Renal cortical epithelial cell (primary cell): ENCODE results near the gene EPHA8. TPM values are rescaled to one million over a fixed set of nuclear protein-coding genes. Genes with fewer than 3 reads are reported as not detected.

Experiments
- DNase-seq: peaks from one replicate; pipeline ENCODE4 v3.0.0-alpha.2; 2011; ENCODE audit warnings: low read depth
- total RNA-seq: library from RNA; depleted of rRNA; stranded (reverse); fragments of >200 nt; gene quantifications from 2 replicates; pipeline ENCODE4 v1.2.3, GENCODE V29; 2014

Gene EPHA8
- not detected in 2 replicates for total RNA-seq

DNA sequence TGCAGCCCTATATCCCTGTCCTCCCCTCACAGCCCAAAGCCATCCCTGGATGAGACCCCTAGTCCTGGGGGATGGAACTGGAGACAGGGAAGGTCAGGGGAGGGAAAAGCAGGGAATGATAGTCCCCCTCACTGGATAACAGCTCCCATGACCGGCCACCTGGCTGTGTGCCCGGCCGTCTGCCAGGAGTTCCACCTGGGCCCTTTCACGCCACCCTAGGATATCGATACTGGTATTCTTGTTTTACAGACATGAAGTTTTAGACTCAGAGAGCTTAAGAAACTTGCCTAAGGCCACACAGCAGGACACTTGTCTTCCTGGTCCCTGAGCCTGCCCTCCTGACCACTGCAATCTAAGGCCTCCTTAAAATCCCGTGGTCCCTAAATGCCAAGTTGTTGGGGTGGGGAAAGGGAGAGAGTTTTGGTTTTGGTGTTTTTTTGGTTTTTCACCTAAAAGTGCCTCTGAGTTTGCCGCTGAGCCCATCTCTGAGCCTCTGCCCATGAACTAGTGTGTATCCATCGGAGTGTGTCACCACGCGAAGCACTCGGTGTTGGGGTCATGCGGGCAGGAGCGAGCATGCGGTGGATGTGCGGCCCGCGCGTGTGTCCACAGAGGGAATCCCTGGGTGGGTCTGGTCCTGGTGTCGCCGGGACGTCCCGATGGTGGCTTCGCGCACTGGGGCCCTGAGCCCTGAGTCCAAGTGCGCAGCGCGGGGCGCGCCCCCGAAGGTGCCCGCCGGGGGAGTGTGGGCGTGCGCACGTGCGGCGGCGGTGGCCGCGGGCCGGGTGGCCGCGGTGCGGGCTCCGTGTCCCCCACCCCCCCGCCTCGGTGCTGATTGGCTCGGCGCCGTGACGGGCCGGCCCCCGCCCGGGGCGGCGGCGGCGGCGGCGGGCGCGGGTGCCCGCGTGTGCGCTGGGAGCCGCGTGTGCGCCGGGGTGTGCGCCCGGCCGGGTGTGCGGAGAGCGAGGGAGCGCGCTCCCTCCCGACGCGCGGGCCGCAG lies at the start of gene EPHA8:
EPHA8 (plus strand) TSS at position 906 of the 1,000 bp plus-strand sequence. CDS start 147 bp downstream, outside the sequence.
- DNase-seq: no peak

GRCh38 chr1:22516906-22517571 lies 46.2 kb upstream of the EPHA8 start:
- DNase-seq: no peak

DNA sequence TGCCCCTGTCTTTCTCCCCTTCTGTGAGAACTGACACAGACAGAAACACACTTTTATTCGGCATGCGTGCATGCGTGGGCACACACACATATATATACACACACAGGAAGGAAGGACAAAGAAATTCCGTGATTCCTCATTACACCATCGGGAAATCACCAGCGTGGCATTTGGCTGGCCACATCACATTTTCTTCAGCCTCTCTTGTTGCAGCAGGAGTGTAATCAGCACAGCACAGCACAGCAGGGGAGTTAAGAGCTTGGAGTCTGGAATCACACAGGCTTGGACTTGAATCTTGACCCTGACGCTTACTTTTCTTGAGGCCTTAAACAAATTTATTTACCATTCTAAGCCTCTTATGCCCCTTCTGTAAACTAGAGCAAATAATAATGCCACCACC lies 45.3 kb upstream of the EPHA8 start:
- DNase-seq: no peak

GRCh38 chr1:22518379-22518778 lies 44.9 kb upstream of the EPHA8 start:
- no peak for DNase-seq

GRCh38 chr1:22520871-22521270 lies 42.4 kb upstream of the EPHA8 start:
- DNase-seq: no peak

GRCh38 chr1:22521692-22522091 lies 41.6 kb upstream of the EPHA8 start:
- DNase-seq: no peak

GRCh38 chr1:22522221-22522743 lies 41.0 kb upstream of the EPHA8 start:
- DNase-seq: no peak

GRCh38 chr1:22524481-22524880 lies 38.8 kb upstream of the EPHA8 start:
- no peak for DNase-seq

GRCh38 chr1:22525211-22525610 lies 38.1 kb upstream of the EPHA8 start:
- DNase-seq: no peak

DNA sequence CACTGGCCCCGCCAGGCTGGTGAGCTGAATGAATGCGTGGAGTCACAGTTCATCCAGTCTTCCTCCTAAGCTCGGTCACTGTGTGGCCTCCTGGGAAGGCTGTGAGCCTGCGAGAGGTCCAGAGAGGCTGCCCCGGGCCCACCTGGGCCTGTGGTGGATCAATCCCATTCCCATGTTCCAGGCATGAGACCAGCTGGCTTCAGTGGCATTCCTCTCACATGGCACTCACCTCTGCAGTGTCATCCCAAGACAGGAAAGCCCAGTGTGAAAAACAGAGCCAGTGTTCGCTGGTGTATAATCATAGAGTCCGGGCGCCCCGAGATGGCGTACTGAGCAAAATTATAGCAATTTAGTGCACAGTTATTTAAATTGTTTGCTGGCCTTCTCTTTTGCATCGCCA lies 37.6 kb upstream of the EPHA8 start:
- no peak for DNase-seq

GRCh38 chr1:22526098-22526497 lies 37.2 kb upstream of the EPHA8 start:
- no peak for DNase-seq

DNA sequence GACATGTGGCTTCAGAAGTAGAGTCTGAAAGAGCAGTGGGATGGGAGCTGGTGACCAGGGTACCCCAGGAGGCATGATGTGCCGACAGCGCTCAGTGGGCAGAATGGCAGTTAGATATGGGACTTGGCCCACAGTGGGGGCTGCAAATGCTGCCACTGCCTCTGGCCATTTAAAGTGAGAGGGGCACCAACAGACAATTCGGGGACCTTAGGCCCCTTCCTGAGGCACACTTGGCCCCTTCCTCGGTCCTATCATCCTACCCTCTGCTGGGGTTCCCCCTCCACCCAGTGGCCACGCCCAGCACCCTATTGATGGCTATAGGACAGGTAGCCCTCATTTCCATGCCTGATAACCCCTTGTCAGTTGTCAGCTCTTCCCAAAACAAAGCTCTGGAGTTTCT lies 36.6 kb upstream of the EPHA8 start:
- DNase-seq: no peak

DNA sequence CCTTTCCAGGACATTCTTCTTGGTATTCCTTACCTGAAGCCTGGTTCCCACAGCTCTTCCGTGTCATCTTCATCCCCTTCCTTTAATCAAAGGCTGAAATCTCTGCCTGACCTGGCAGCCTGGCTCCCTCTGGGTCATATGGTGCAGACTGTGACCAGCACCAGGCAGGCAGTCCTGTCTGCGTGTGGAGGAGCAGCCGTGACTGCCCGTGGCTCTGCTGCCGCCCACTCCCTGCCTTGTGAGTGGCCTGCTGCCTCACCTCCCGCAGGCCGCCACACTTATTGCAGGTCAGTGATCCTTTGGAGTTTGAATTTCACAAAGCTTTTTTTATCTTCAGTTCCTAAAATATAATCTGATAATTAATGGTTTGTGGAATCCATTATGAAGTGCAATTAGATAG lies 36.2 kb upstream of the EPHA8 start:
- DNase-seq: no peak

DNA sequence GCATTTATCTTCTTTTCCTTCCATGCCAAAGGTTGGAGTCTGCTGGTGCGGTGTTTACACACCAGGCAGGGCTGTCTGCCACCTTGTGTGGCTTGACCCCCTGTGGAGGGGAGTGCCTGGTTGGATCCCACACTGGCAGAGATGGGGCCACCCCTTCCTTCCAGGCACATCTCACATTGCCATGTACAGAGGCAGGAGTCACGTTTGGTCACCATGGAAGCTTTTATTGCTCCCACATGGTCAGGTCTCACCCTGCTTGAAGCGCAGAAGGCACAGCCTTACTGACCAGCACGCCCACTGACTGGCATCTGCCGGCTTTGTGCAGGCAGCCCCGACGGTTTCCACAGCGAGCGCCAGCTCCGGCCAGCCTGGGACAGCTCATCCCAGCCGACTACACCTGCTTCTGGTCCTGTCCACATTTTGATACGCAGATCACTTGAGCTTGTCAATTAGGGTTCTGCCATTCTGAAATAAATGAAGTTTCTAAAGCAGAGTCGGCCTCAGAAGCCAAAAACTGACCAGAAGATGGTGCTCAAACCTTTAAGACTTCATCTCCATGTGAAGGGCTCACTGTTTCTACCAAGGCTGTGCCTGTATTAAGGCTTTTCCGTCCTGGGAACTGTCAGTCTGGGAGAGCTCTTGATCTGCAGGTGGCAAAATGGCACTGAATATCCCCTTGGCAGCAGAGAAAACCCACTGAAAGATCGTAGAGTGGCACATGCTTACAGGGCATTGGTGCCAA lies 35.6 kb upstream of the EPHA8 start:
- DNase-seq: no peak

GRCh38 chr1:22528451-22528850 lies 34.8 kb upstream of the EPHA8 start:
- no peak for DNase-seq

DNA sequence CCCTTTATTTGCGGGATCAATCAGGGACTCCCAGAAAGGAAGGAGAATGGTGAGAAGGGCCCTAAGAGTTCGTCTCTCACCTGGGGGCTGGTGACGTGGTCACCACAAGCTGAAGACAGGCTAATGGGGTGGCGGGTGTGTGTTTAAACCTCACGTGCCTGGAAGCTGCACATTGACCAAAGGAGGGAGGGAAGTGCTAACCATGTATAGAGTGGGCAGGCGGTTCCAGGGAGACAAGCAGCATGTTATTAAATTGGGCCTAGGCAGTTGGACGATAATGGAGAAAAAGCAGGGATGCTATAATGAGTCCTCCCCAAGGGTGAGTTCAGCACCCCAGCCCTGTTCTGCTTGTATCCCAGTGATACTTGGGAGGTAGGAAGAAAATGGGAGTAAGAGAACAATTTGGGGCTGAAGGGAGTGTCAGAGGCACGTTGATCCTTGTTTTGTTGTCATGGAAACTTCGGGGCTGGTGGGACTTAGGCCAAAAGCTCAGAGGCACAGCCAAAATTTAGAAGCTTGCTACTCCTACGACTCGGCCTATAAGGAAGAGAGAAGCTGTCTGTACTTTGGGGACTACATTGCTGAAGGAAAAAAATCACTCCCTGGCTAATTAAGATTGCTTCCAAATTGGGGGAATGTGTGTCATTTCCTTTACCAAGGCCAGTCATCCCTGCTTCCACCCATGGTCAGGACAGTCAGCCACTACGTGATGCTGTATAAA lies 33.2 kb upstream of the EPHA8 start:
- no peak for DNase-seq

- DNase-seq: no peak
Observed at GRCh38 chr1:22530715-22531114, 32.6 kb upstream of the EPHA8 start.

DNA sequence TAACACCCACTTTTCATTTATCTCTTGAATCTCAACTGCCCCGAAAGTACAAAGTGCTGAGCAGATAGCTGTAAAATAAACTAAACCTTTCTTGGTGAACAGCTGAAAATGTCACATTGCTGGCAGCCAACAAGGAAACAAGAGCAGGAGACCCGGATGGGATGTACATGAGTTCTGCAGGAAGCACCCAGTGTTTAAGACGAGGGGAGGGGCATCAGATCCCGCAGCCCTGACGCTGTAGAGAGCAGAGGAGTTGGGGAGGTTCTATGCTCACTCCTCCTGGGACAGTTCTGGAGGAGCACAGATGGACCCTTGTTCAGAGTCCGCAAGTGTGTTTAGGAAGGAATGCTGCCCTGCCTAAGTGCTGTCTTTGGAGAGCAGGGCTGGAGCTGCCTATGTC lies 32.0 kb upstream of the EPHA8 start:
- DNase-seq: no peak

- no peak for DNase-seq
Observed at GRCh38 chr1:22533244-22533895, 29.9 kb upstream of the EPHA8 start.

- DNase-seq: no peak
Observed at GRCh38 chr1:22534951-22535350, 28.3 kb upstream of the EPHA8 start.

DNA sequence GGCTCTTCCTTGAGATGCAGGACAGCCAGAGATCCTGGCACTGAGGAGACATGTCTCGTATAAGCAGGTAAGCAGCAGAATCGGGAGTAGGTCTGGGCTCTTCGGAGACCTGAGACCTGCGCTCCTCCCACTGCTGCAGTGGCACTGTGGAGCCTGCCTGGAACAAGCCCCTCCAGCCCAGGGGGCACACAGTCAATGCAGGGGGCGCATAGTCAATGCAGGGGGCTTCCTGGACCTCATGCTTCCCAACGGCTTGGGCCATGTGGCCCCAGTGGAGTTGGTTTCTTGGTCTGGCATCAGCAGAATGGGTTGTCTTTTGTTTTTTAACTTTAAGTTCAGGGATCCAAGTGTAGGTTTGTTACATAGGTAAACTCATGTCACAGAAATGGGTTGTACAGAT lies 27.9 kb upstream of the EPHA8 start:
- DNase-seq: no peak
